B cell (primary cell): Measurements from ENCODE around the gene FXYD7. TPM values are rescaled to one million over a fixed set of nuclear protein-coding genes. Genes with fewer than 3 reads are reported as not detected.

Experiments
- ATAC-seq: fragments of 200-7000 bp; cut with Tn5 transposase; one replicate; pipeline ENCODE4 v1.10.0; 2021; ENCODE audit warnings: low read depth, mild to moderate bottlenecking, moderate number of reproducible peaks, moderate library complexity
- CTCF ChIA-PET: fragments of 350-600 bp; sonication (Branson Sonifier 250); formaldehyde crosslinking; loops from one replicate; lab custom pipeline; 2021; ENCODE audit warnings: antibody characterized with exemption, inconsistent platforms; lab: Charles Lee
- POLR2A ChIA-PET: fragments of 350-600 bp; sonication (Branson Sonifier 250); formaldehyde crosslinking; loops from one replicate; lab custom pipeline; 2021; ENCODE audit warnings: antibody characterized with exemption; lab: Charles Lee
- DNase-seq: peaks from one replicate; pipeline ENCODE4 v3.0.0; 2013
- H2AFZ ChIP-seq: 2 replicates; pipeline ENCODE4 v1.6.1; 2012; ENCODE audit warnings: mild to moderate bottlenecking, low read depth, low read length; ENCODE audit not compliant: insufficient read depth, poor library complexity, severe bottlenecking
- H3K27ac ChIP-seq, 2 donors: 1 replicate in 1 of 2; 2 replicates in 1 of 2; pipeline ENCODE4 v1.5.1; 2012 to 2013; ENCODE audit warnings: low read length in 2 of 2, mild to moderate bottlenecking in 2 of 2, moderate library complexity in 1 of 2
- H3K27me3 ChIP-seq, 4 experiments: fragments of 200-600 bp in 1 of 4; sonication (generic) in 1 of 4; replicated peaks in 1 of 4; 1 replicate in 2 of 4; 2 replicates in 2 of 4; pipeline versions ENCODE4 v1.6.1 to v1.7.0; 2013 to 2016; ENCODE audit warnings: low read length in 3 of 4, mild to moderate bottlenecking in 2 of 4, mixed read lengths in 1 of 4, moderate library complexity in 1 of 4; ENCODE audit not compliant: insufficient read depth in 4 of 4, control insufficient read depth in 3 of 4; ENCODE audit errors: control extremely low read depth in 1 of 4
- H3K36me3 ChIP-seq, 2 experiments: replicated peaks in 1 of 2; 1 replicate in 1 of 2; 2 replicates in 1 of 2; pipeline versions ENCODE4 v1.6.1 to v1.7.1; 2013; ENCODE audit warnings: low read length in 1 of 2; ENCODE audit not compliant: insufficient read depth in 2 of 2, control insufficient read depth in 1 of 2; ENCODE audit errors: control extremely low read depth in 1 of 2, extremely low read depth in 1 of 2
- H3K4me1 ChIP-seq, 2 donors: fragments of 200-600 bp in 1 of 2; sonication (generic) in 1 of 2; 1 replicate in 1 of 2; 2 replicates in 1 of 2; pipeline versions ENCODE4 v1.5.1 to v1.6.1; 2013 to 2017; ENCODE audit warnings: low read length in 2 of 2; ENCODE audit not compliant: control insufficient read depth in 2 of 2, insufficient read depth in 2 of 2
- H3K4me2 ChIP-seq: replicated peaks from 2 replicates; pipeline ENCODE3; 2012; ENCODE audit warnings: mild to moderate bottlenecking, low read depth, low read length; ENCODE audit not compliant: poor library complexity, severe bottlenecking
- H3K4me3 ChIP-seq, 5 experiments: fragments of 200-600 bp in 1 of 5; sonication (generic) in 1 of 5; 1 replicate in 3 of 5; 2 replicates in 2 of 5; pipeline versions ENCODE4 v1.5.1 to v1.7.0; 2011 to 2016; ENCODE audit warnings: low read length in 4 of 5, mild to moderate bottlenecking in 4 of 5, low read depth in 2 of 5, control low read depth in 1 of 5, moderate library complexity in 1 of 5; ENCODE audit not compliant: insufficient read depth in 1 of 5; ENCODE audit errors: control extremely low read depth in 1 of 5, extremely low read depth in 1 of 5
- H3K79me2 ChIP-seq: fragments of 200-600 bp; sonication (generic); one replicate; pipeline ENCODE4 v1.6.0; 2016; ENCODE audit warnings: low read length; ENCODE audit not compliant: control insufficient read depth, insufficient read depth
- H3K9ac ChIP-seq: fragments of 200-600 bp; sonication (generic); 2 replicates; pipeline ENCODE4 v1.6.1; 2017; ENCODE audit warnings: mild to moderate bottlenecking, low read length, moderate library complexity
- H3K9me3 ChIP-seq, 3 donors: one replicate each; pipeline versions ENCODE4 v1.6.1 to v1.7.1; 2013; ENCODE audit warnings: low read length in 2 of 3; ENCODE audit not compliant: control insufficient read depth in 2 of 3, insufficient read depth in 1 of 3; ENCODE audit errors: control extremely low read depth in 1 of 3
- H4K20me1 ChIP-seq: 2 replicates; pipeline ENCODE4 v1.6.0; 2012; ENCODE audit warnings: mild to moderate bottlenecking, low read length; ENCODE audit not compliant: insufficient read depth, control insufficient read depth, poor library complexity, severe bottlenecking
- H3K27ac Mint-ChIP-seq: one replicate; pipeline ENCODE4 v1.8.0; 2021; ENCODE audit warnings: mixed read lengths
- H3K27me3 Mint-ChIP-seq: one replicate; pipeline ENCODE4 v1.8.0; 2021; ENCODE audit warnings: mixed read lengths
- H3K4me1 Mint-ChIP-seq: one replicate; pipeline ENCODE4 v1.8.0; 2021; ENCODE audit warnings: mixed read lengths
- H3K4me3 Mint-ChIP-seq: one replicate; pipeline ENCODE4 v1.8.0; 2021; ENCODE audit warnings: mixed read lengths
- H3K9me3 Mint-ChIP-seq: one replicate; pipeline ENCODE4 v1.8.0; 2022; ENCODE audit warnings: mixed read lengths; ENCODE audit not compliant: insufficient read depth
- EZH2 ChIP-seq: IDR thresholded peaks from 2 replicates; pipeline ENCODE4 v1.6.1; 2012; ENCODE audit warnings: borderline replicate concordance, low read depth, mild to moderate bottlenecking, moderate library complexity, low read length; ENCODE audit not compliant: insufficient read depth, poor library complexity, severe bottlenecking
- WGBS: methylation state at CpG from one replicate; pipeline ENCODE4 v1.1.5; 2013; ENCODE audit warnings: missing lambda C conversion rate; ENCODE audit not compliant: insufficient coverage; 5-methylcytosine and 5-hydroxymethylcytosine counted together
- intact Hi-C: fragments of 100-400 bp; cut with micrococcal nuclease; formaldehyde crosslinking; loops from one replicate; pipeline ENCODE4 v1.10.0; 2022
- polyA plus RNA-seq: library from polyadenylated mRNA; depleted of rRNA; stranded (reverse); fragments of >200 nt; gene quantifications from 2 replicates; pipeline ENCODE4 v1.2.3, GENCODE V29; 2012
- total RNA-seq, 2 donors: library from RNA; stranded (reverse); fragments of 120-200 nt in 1 of 2; gene quantifications; 1 replicate in 1 of 2; 2 replicates in 1 of 2; pipeline versions ENCODE4 v1.2.3 to v1.2.4, GENCODE V29; 2013 to 2022
- TF ChIP-seq, protein P1 (sequence below): fragments of 200-600 bp; IDR thresholded peaks from one replicate; pipeline ENCODE4 v1.8.0; 2022; ENCODE audit warnings: antibody characterized with exemption, mild to moderate bottlenecking

Gene FXYD7
- total and polyA plus RNA-seq, 2 donors (not counting 1 experiment from before 2014, with no cell fraction given): 3.8 to 27.4 TPM

DNA sequence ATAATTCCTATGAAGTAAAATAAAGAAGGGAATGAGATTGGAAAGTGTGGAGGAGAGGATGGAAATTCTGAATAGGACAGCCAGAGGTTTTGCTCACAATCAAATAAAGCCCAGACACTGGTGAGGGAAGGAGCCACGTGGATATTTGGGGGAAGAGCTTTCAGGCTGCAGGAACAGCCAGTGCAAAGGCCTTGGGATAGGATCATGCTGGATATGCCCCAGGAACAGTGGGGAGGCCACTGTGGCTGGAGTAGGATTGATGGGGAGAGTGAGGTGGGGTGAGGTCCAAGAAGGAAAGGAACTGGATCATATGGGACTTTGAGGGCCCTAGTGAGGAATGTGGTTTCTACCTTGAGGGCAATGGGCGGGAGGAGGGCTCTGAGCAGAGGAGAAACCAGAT, 7.4 kb downstream of the FXYD7 start:
- ChIA-PET POLR2A (no interaction called here), CTCF (interaction anchor here (1.7 to 6.6 kb wide), 2 partner anchors 8 to 14 kb away, joined by 3 to 77 read pairs; partner anchors contain the start of gene FXYD7)
- 97% methylated on average over 2 of the region's 2 CpGs for WGBS
- Histone ChIP-seq H4K20me1 (peaks cover 4% of the 10 kb centered on the region), H3K9me3 (no peaks in the 10 kb centered on the region), H3K36me3 (no peaks in the 10 kb centered on the region), H2AFZ (no peak overlapping the region), H3K9ac (no peak overlapping the region), H3K27ac (no peak overlapping the region), H3K4me3 (no peak overlapping the region), H3K4me2 (no peak overlapping the region), H3K27me3 (peaks cover 0 to 3% (median 0%) of the 10 kb centered on the region in 4 experiments), H3K79me2 (peaks cover 24% of the 10 kb centered on the region), H3K4me1 (peaks cover 6 to 12% of the 10 kb centered on the region in 2 donors)
- DNase-seq (no peak), ATAC-seq (no peak)
- no peak for TF ChIP-seq EZH2
- TF ChIP-seq, protein P1, sequence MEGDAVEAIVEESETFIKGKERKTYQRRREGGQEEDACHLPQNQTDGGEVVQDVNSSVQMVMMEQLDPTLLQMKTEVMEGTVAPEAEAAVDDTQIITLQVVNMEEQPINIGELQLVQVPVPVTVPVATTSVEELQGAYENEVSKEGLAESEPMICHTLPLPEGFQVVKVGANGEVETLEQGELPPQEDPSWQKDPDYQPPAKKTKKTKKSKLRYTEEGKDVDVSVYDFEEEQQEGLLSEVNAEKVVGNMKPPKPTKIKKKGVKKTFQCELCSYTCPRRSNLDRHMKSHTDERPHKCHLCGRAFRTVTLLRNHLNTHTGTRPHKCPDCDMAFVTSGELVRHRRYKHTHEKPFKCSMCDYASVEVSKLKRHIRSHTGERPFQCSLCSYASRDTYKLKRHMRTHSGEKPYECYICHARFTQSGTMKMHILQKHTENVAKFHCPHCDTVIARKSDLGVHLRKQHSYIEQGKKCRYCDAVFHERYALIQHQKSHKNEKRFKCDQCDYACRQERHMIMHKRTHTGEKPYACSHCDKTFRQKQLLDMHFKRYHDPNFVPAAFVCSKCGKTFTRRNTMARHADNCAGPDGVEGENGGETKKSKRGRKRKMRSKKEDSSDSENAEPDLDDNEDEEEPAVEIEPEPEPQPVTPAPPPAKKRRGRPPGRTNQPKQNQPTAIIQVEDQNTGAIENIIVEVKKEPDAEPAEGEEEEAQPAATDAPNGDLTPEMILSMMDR: no peak
- Mint-ChIP-seq H3K4me3 (no peak overlapping the region), H3K27me3 (no peaks in the 10 kb centered on the region), H3K9me3 (no peaks in the 10 kb centered on the region), H3K27ac (no peak overlapping the region), H3K4me1 (peaks cover 25% of the 10 kb centered on the region)
- intact Hi-C loops: loop anchor here (10.0 kb wide), 1 partner anchor 314 kb away; no protein-coding TSS in a partner anchor

DNA sequence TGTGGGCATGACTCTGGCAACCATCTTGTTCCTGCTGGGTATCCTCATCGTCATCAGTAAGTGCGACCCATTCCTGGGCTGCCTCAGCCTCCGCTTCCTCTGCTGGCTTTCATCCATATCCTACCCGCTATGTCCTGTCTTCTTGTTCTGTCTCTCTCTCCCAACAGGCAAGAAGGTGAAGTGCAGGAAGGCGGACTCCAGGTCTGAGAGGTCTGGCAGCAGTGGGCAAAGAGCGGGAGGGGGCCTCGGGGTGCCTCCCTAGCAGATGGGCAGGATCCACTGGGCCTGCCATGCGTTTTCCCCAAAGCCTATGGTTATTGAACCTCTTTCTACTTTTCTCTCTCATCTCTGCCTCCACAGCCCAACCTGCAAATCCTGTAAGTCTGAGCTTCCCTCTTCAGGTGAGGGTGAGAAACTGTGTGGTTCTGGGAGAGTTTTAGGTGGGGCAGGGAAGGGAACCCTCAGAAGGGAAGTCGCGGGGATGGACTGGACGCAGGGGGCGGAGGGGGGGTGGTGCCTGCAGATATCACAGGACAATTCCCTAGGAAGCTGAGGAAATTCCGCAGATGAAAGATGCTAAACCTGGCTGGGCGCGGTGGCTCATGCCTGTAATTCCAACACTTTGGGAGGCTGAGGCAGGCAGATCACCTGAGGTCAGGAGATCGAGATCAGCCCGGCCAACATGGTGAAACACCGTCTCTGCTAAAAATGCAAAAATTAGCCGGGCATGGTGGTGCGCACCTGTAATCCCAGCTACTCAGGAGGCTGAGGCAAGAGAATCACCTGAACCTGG, 8.4 kb downstream of the FXYD7 start:
- Histone ChIP-seq H3K4me3 (no peak overlapping the region), H3K27ac (no peak overlapping the region), H4K20me1 (peaks cover 14% of the 10 kb centered on the region), H3K4me2 (no peak overlapping the region), H3K27me3 (peaks cover 0 to 3% (median 0%) of the 10 kb centered on the region in 4 experiments), H3K9me3 (no peaks in the 10 kb centered on the region), H3K36me3 (no peaks in the 10 kb centered on the region), H3K4me1 (peaks cover 16 to 23% of the 10 kb centered on the region in 2 donors), H3K79me2 (peaks cover 35% of the 10 kb centered on the region), H2AFZ (no peak overlapping the region), H3K9ac (no peak overlapping the region)
- no peak overlapping the region for H3K27ac Mint-ChIP-seq
- TF ChIP-seq, protein P1: no peak
- no peak for TF ChIP-seq EZH2
- no peaks in the 10 kb centered on the region for H3K9me3 Mint-ChIP-seq
- no peak overlapping the region for H3K4me3 Mint-ChIP-seq
- ChIA-PET CTCF (interaction anchor here (1.5 to 6.6 kb wide), 3 partner anchors 9 to 15 kb away, joined by 3 to 77 read pairs (median 5); partner anchors contain the start of gene FXYD7), POLR2A (interaction anchor here (0.6 to 1.1 kb wide), 2 partner anchors 8 to 887 kb away, joined by 3 to 8 read pairs; partner anchors contain the start of gene FXYD7)
- intact Hi-C loops: loop anchor here (10.0 kb wide), 1 partner anchor 313 kb away; no protein-coding TSS in a partner anchor
- H3K27me3 Mint-ChIP-seq: no peaks in the 10 kb centered on the region
- no peak for ATAC-seq
- no peak for DNase-seq
- H3K4me1 Mint-ChIP-seq: peaks cover 35% of the 10 kb centered on the region
- WGBS: 99% methylated on average over 14 of the region's 20 CpGs
